Endodermal cell (in vitro differentiated cells): Measurements from ENCODE around the gene LRRC2. TPM values are rescaled to one million over a fixed set of nuclear protein-coding genes. Genes with fewer than 3 reads are reported as not detected.

Experiments
- DNase-seq: peaks from one replicate; pipeline ENCODE4 v3.0.0-alpha.2; 2017
- H3K27ac ChIP-seq: 2 replicates; pipeline ENCODE4 v1.5.1; 2013; ENCODE audit warnings: mild to moderate bottlenecking, low read depth, low read length, moderate library complexity
- H3K27me3 ChIP-seq: 2 replicates; pipeline ENCODE4 v1.6.1; 2013; ENCODE audit warnings: mild to moderate bottlenecking, low read length, moderate library complexity; ENCODE audit not compliant: insufficient read depth, control insufficient read depth, poor library complexity, severe bottlenecking
- H3K36me3 ChIP-seq: 2 replicates; pipeline ENCODE4 v1.7.0; 2013; ENCODE audit warnings: mild to moderate bottlenecking, low read length, moderate library complexity; ENCODE audit not compliant: control insufficient read depth, insufficient read depth
- H3K4me1 ChIP-seq: one replicate; pipeline ENCODE4 v1.7.0; 2013; ENCODE audit warnings: low read length; ENCODE audit not compliant: control insufficient read depth, insufficient read depth
- H3K4me3 ChIP-seq: 2 replicates; pipeline ENCODE4 v1.5.1; 2013; ENCODE audit warnings: mild to moderate bottlenecking, low read length, moderate library complexity
- H3K9ac ChIP-seq: 2 replicates; pipeline ENCODE4 v1.6.1; 2013; ENCODE audit warnings: mild to moderate bottlenecking, low read length, moderate library complexity; ENCODE audit not compliant: poor library complexity, severe bottlenecking; ENCODE audit errors: extremely low read depth
- H3K9me3 ChIP-seq: 2 replicates; pipeline ENCODE4 v1.6.1; 2013; ENCODE audit warnings: mild to moderate bottlenecking, low read length, moderate library complexity; ENCODE audit not compliant: control insufficient read depth
- H3K27ac Mint-ChIP-seq: 2 replicates; pipeline ENCODE4 v1.8.0; 2020; ENCODE audit warnings: mixed read lengths
- H3K27me3 Mint-ChIP-seq: 2 replicates; pipeline ENCODE4 v1.8.0; 2021; ENCODE audit warnings: mild to moderate bottlenecking, mixed read lengths; ENCODE audit not compliant: insufficient read depth
- H3K36me3 Mint-ChIP-seq: 2 replicates; pipeline ENCODE4 v1.8.0; 2020; ENCODE audit warnings: low read depth, mixed read lengths
- H3K4me1 Mint-ChIP-seq: 2 replicates; pipeline ENCODE4 v1.8.0; 2020; ENCODE audit warnings: mixed read lengths
- H3K4me3 Mint-ChIP-seq: 2 replicates; pipeline ENCODE4 v1.8.0; 2020; ENCODE audit warnings: mild to moderate bottlenecking, moderate library complexity, mixed read lengths
- H3K9me3 Mint-ChIP-seq: 2 replicates; pipeline ENCODE4 v1.8.0; 2020; ENCODE audit warnings: mild to moderate bottlenecking, mixed read lengths
- CTCF ChIP-seq: fragments of 200-600 bp; sonication (generic); conservative IDR thresholded peaks from 2 replicates; pipeline ENCODE4 v1.5.0; 2021; ENCODE audit warnings: antibody characterized with exemption, mild to moderate bottlenecking
- WGBS, 2 experiments: methylation state at CpG; one replicate each; pipeline versions ENCODE4 v1.1.5 to v1.1.7; 2013; ENCODE audit warnings: missing lambda C conversion rate in 2 of 2, mixed read lengths in 1 of 2; ENCODE audit not compliant: insufficient coverage in 1 of 2, insufficient read length in 1 of 2; 5-methylcytosine and 5-hydroxymethylcytosine counted together
- total RNA-seq, 2 donors: library from RNA; stranded (reverse); fragmentation: NEBNext Ultra II Directional in 1 of 2; extraction: Animal tissue kit (Norgen Biotek cat#: 25700) in 1 of 2; gene quantifications; 2 replicates in 1 of 2; 3 replicates in 1 of 2; pipeline ENCODE4 v1.2.1, GENCODE V29; 2021

Gene LRRC2
- total RNA-seq, 2 donors from 2014 or later, result 8.9 to 10.2 TPM

GRCh38 chr3:46512191-46512749, 53.8 kb downstream of the LRRC2 start:
- H3K9me3 ChIP-seq, result no peaks in the 10 kb centered on the region
- no peak overlapping the region for H3K4me3 Mint-ChIP-seq
- peaks cover 14% of the 10 kb centered on the region for H3K36me3 Mint-ChIP-seq
- H3K27me3 ChIP-seq, result no peaks in the 10 kb centered on the region
- WGBS, 2 experiments, result 91 to 94% methylated on average over 2 of the region's 2 CpGs
- H3K27ac ChIP-seq, result no peak overlapping the region
- H3K27me3 Mint-ChIP-seq, result no peaks in the 10 kb centered on the region
- H3K9ac ChIP-seq, result no peak overlapping the region
- no peaks in the 10 kb centered on the region for H3K9me3 Mint-ChIP-seq
- H3K4me1 ChIP-seq, result no peaks in the 10 kb centered on the region
- no peak overlapping the region for H3K27ac Mint-ChIP-seq
- H3K4me3 ChIP-seq, result no peak overlapping the region
- DNase-seq, result no peak
- TF ChIP-seq CTCF, result no peak
- H3K4me1 Mint-ChIP-seq, result no peaks in the 10 kb centered on the region
- H3K36me3 ChIP-seq, result no peaks in the 10 kb centered on the region

- H3K9ac ChIP-seq, result no peak overlapping the region
- Mint-ChIP-seq H3K27me3 (peaks cover 4% of the 10 kb centered on the region), H3K4me3 (no peak overlapping the region), H3K36me3 (peaks cover 5% of the 10 kb centered on the region), H3K9me3 (no peaks in the 10 kb centered on the region), H3K4me1 (peaks cover 6% of the 10 kb centered on the region), H3K27ac (no peak overlapping the region)
- no peak overlapping the region for H3K4me3 ChIP-seq
- WGBS, 2 experiments, result 83 to 91% methylated on average over 3 to 4 of the region's 4 CpGs
- H3K4me1 ChIP-seq, result no peaks in the 10 kb centered on the region
- no peaks in the 10 kb centered on the region for H3K36me3 ChIP-seq
- DNase-seq, result no peak
- H3K27me3 ChIP-seq, result no peaks in the 10 kb centered on the region
- no peak overlapping the region for H3K27ac ChIP-seq
- TF ChIP-seq CTCF, result no peak
- no peaks in the 10 kb centered on the region for H3K9me3 ChIP-seq
Measured at GRCh38 chr3:46509661-46510187, 56.4 kb downstream of the LRRC2 start.

- Mint-ChIP-seq H3K27me3 (peaks cover 4% of the 10 kb centered on the region), H3K4me1 (peaks cover 6% of the 10 kb centered on the region), H3K4me3 (no peak overlapping the region), H3K9me3 (no peaks in the 10 kb centered on the region), H3K36me3 (peaks cover 5% of the 10 kb centered on the region), H3K27ac (no peak overlapping the region)
- no peak overlapping the region for H3K9ac ChIP-seq
- no peak for TF ChIP-seq CTCF
- no peaks in the 10 kb centered on the region for H3K4me1 ChIP-seq
- no peaks in the 10 kb centered on the region for H3K36me3 ChIP-seq
- no peaks in the 10 kb centered on the region for H3K9me3 ChIP-seq
- no peak overlapping the region for H3K4me3 ChIP-seq
- no peak overlapping the region for H3K27ac ChIP-seq
- no peaks in the 10 kb centered on the region for H3K27me3 ChIP-seq
- WGBS, 2 experiments, result 97 to 98% methylated on average over 2 to 4 of the region's 4 CpGs
- no peak for DNase-seq
Measured at GRCh38 chr3:46508850-46509591, 57.1 kb downstream of the LRRC2 start.
